Measurements from ENCODE around the gene TWIST2.

TWIST2 gene

DNA sequence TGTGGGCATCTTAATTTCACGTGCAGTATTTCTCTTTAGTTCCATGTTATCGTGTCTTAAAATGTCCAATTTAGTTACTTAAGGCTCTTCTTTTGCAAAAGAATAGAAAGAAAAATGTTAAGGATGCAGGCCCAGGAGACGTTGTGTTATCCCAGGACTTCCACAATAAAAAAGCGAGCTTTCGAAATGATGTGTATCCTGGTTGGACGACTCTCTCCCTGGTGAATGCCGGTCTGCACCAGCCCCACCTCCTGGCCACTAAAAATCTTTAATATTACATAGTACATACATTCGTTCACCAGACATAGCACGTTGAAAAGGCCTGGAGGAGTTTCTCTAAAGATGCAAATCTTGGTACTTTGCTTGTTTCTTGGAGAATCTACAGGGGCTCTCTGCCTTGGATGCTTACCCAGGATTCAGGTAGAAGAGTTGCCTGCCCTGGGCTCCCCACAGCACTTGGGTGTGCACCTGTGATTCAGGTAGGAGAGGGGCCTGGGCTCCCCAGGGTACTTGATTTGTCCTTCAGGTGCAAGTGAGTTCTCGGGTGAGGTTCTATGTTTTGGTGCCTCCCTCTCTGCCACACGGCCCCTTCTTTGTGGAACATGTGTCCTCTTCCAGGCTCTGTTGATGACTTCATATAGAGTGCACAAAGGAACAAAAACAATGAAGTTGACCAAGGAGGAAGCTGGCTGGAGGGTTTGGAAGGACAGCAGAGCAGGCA, 26.6 kb downstream of the TWIST2 start:
- DNase-seq = no peak

DNA sequence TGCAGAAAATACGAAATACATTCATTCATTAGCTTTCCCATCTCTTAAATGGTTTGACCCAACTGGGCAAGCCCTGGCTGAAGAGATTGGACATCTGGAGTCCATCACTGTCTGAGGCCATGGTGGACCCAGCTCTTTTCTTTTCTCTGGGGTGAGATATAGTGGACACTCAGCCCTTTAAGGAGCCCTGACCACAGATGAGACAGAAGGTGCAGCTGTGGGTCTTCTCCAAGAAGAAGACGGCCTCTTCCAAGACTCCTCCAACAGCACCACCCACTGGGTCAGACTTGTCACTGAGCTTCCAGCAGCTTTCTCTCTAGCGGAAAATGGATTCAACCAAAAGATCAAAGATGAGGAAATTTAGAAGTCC, 27.2 kb downstream of the TWIST2 start:
- DNase-seq = no peak

DNA sequence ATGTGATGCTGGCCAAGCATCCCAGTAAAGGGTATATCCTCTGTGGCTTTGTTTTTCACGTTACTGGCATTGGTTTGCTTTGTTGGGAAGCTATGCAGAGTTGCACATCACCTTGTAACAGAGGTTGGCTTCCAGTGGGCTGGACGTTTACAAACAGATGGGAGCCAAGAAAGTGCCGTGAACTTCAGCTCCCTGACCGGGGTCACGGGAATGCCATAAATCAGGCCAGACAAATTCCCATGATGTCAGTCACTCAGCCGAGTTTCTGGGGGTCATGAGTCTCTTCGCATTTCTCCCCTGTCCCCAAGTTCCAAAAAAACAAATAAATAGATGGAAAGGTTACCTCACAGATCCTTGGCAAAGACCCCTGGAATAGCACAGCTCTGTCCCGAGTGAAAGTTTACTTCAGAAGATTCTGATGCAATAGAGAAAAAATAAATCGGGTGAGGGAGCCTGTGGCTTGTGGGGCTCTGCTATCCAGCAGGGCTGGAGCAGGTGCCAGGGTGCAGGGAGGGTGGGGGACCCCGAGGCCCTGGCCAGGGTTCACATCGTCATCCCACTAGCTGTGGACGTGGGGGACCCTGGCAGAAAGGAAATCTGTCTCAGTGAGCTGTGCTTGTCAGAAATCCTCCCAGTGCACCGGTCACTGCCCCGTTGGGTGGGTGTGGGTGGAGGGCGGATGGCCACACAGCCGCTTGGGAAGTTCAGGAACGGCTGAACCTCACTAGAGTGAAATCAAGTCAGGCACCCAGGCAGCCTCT, 27.8 kb downstream of the TWIST2 start:
- DNase-seq = no peak

DNA sequence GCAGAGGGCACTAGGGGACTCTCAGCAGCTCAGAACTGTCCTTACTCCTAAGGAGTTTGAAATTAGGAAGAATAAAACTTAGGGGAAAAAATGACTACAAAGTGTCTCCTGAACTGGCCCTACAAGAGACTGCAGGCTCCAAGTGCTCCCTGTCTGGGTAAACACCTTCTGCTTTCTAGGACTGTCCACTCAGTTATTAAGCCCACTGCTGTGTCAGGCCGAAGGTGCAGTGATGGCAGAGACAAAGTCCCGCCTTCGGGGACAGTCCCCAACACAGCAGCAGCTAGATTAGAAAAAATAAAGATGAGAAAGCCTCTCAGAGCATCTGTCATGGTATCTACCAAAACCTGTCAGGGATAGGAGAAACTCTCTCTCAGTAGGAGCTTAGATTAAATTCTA, 28.3 kb downstream of the TWIST2 start:
- DNase-seq = no peak

DNA sequence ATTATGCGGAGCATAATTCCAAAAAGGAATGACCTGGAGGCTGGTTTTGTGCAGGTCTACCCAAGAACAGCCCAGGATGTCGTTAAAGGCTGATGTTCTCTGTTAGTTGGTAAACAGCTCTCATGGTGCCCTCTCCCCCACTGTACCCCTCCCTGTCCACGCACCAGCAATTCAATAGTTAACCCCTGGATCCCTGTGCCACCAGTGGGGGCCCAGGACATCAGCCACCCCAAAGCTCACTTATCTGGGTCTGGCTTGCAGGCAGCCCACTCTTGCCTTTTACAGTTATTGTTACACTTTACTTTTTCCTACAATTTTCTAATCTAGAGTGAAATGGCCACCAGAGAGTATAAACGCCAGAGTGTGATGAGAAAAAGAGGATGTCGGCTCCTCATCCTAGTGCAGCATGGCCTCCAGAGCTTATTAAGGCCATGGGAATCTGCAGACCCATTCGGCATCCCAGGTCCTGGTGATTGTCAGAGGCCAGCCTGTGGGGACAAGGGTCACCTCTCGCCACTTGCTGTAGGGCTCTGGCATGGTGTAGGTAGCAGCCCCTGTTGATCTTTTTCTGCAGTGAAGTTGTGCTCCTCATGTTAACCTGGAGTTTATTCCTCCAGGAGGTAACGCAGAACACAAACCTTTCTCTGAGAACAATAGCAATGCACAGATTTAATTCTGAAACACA, 30.3 kb downstream of the TWIST2 start:
- DNase-seq = no peak

DNA sequence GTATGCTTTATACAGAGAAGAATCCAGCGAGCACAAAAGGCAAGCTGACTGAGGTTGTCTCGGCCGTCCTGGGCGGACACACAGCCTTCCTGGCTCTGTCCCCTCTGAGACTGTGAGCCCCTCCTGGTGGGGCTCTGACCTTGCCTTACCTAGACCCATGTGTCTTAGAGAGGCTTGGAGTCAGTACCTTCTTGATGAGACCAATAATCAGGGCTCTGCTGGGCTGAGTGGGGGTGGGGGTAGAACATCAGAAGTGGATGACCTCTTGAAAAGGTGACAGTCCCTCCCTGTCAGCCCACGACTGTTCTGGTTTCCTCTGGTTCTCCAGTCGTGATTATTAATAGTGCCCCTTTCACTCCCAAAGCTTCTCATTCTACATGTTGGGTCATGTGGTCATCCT, 31.2 kb downstream of the TWIST2 start:
- DNase-seq = no peak

DNA sequence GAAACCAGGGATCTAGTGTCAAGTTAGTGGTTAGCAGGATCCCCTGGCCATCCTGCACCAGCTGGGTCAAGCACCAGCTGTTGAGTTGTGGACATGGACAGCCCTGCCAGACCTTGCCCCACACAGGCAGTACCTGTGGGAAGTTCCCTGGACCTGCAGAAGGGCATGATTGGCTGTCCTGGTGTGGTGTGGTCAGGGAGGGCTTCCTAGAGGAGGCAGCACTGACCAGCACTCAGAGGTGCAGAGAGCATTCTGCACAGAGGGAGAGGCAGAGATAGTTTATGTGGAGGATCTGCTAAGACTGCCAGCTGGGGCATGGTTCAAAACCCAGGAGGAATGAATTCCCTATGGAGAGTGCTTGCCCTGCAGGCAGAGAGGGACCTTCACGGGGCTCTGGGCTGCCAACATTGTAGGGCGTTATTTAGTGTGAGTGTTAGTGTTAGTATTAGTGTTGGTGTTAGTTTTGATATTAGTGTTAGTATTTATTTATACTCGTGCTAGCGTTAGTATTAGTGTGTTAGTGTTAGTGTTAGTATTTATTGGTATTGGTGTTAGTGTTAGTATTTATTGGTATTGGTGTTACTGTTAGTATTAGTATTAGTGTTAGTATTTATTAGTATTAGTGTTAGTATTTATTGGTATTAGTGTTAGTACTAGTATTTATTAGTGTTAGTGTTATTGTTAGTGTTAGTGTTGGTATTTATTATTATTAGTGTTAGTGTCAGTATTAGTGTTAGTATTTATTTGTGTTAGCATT, 31.9 kb downstream of the TWIST2 start:
- no peak for DNase-seq

DNA sequence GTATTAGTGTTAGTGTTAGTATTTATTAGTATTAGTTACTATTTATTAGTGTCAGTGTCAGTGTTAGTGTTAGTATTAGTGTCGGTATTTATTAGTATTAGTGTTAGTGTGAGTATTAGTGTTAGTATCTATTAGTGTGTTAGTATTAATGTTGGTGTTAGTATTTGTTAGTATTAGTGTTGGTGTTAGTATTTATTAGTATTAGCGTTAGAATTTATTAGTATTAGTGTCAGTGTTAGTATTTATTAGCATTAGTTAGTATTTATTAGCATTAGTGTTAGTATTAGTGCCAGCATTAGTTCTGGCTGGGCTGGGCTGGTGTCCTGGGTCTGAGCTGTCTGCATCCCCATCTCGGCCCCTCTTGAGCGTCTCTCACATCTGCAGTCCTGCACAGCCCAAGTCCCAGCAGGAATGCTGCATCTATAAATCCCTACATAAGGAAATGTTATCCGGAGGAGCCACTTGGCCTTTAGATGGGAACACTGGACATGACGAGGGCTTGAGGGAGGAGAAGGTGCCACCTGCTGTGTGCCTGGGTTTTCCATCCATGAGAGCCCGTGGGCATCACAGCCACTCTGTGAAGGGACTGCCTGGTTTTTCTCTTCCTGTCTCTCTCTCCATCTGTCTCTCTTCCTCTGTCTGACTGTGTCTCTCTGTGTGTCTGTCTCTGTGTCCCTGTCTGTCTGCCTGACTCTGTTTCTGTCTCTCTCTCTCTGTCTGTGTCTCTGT, 33.6 kb downstream of the TWIST2 start:
- no peak for DNase-seq

DNA sequence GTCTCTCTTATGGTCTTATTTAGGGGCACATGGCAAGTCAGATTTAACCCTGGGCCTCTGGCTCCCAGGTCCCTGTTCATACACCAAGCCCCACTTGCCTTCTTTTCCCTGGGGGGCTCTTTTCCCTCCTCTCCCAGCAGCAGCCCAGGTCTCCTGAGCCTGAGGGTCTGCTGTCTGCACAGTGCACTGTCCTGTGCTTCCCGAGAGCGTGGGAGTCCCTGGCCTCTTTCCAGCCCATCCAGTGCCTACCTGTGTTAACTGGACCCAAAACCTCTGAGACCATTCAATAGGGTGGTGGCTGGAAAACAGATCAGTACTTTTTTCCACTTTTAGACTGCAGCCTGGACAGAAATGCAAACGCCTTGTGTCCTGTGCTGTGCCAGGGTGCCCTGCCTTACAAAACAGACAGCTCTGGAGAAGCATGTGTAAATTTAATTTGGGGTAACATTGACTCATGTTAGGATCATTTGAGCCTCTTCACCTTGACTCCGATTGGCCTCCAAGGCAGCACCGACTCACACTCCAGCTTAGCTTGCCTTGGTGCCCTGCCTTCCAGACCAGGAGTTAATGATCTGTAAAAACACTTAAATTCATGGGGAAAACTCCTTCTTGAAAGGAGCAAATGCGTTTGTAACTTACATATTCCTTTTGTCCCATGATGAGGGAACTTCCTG, 34.3 kb downstream of the TWIST2 start:
- no peak for DNase-seq

DNA sequence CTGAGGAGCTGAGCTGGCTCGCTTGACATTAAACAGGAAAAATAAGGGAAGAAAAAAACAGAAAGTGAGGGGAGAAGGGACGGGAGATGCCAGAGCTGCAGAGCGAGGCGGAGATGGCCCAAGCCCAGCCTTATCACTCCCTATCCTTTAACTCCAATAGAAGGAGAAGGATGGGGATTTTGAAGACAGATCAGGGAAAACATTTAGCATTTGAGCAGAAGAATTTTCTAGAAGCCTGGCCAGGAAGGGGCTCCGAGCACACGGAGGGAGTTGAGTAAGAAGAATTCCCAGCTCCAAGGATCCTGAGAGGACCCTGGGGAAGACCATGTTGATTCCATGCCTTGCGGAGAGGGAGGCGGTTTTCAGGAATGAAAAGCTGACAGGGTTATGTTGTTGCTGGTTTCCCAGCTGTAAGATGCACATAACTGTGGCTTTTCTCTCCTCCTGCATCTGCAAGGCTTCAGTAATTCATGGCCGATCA, 35.6 kb downstream of the TWIST2 start:
- no peak for DNase-seq

DNA sequence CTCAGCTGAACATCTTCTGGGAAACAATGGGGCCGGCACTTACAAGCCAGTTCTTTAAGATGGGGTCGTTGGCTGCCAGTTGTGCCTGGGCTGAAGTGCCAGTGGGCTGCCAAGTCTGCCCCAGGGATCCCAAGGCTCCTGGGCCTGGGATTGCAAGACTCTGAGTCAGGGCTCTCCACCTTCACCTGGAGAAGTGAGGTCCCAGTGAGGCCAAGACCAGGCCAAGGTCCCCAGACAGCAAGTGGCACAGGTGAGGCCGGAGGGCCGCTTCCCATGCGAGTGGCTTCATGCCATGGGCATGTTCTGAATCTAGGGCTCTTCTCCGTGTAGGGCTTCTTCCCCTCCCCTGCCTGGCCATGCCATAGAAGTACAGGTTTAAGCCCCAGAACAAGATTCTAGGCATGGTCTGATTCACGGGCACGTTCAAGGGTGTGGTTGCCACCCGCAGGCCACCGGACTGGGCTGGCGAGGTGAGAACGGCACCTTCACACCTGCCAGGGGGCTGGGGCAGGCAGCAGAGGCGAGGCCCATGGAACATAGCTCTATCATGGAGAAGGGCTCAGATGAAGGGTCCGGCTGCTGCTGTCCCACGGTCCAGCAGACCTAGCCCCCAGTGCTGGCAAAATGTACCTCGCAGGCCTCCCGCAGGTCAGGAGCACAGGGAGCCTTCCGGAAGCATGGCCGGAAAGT, 36.4 kb downstream of the TWIST2 start:
- DNase-seq = no peak

DNA sequence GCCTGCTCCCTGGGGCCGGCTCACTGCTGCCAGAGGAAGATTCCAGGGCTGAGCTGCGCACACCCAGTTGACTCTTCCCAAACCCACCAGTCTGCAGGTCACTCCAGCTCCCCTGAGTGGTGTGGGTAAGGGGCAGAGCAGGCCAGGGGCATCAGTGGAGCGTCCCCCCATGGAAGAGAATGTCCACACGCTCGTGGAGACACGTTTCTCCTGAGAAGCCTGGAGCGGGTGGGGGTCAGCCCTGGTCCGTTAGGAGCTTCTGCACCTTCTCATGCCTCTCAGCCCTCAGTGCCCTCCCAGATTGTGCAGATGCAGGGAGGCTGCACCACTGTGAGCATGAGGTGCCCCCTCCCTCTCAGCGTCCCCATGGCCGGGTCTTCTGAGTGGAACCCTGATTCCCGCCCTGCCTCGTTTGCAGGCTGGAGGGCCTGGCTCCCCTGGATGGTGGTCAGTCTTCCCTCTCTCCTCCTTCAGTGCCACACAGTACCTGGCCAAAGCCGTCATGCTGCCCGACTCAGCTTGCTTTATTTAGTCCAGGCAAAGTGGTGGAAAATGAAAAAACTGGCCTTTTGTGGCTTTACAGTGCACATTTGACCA, 37.0 kb downstream of the TWIST2 start:
- DNase-seq = no peak

DNA sequence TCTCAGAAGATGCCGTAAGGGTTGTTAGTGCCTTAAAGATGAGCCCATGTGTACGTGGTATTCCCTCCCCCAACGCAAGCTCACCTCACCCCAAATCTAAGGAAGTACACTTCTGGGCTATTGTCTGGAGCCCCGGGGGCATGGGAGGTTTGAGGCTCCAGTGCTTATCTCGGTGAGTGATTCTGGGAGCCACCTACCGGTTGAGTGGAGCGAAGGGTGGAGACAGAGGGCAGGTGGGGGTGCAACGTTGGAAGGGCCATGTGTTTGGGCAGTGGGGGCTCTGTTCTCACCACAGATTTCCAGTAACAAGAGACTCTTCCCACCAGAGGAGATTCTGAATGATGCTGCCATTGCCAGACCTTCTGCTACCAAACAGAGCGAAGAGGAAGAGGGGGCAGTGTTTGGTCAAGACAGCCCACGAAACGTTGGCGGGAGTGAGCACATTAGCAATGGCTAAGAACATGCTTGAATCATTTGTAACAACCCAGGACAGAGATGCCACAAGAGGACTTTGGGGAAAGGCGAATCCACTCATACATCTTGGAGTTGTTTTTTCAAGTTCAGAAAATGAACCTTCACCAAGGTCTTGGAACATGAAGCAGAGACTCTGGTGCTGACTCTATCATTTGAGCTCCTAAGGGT, 38.7 kb downstream of the TWIST2 start:
- no peak for DNase-seq

DNA sequence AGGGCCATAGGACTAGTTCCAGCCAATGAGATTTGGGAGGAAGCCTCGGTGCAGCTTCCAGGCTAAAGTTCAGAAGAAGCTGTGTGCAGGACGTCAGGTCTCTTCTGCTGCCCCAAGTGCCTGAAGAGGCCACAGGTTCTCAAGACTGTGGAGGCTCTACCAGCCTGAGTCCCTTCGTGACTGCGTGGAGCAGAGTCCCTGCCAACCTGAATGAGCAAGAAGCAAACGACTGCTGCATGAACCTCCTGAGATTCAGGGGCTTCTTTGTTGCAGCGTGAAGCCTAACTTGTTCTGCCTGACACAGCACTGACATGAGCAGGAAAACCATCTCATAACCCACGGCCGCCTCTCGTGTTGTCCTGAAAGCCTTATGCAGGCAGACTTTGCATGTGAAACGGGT, 39.7 kb downstream of the TWIST2 start:
- no peak for DNase-seq

DNA sequence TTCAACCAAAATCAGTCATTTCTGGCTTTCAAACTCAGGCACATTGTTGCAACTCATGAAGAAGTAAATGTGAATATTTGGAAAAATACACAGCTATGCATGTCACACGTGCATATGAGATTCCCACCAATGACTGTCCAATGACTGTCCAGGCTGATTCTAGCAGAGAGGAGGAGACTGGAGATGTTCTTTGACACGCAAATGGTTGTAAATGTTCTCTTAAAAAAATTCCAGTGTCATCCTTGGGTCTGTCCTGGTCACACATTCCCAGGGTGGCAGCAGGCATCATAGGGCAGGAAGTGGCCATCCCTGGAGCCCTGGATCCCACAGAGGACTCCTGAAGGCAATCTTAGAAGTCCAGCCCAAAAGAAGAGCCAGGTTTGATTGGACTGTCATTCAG, 40.9 kb downstream of the TWIST2 start:
- DNase-seq = no peak

DNA sequence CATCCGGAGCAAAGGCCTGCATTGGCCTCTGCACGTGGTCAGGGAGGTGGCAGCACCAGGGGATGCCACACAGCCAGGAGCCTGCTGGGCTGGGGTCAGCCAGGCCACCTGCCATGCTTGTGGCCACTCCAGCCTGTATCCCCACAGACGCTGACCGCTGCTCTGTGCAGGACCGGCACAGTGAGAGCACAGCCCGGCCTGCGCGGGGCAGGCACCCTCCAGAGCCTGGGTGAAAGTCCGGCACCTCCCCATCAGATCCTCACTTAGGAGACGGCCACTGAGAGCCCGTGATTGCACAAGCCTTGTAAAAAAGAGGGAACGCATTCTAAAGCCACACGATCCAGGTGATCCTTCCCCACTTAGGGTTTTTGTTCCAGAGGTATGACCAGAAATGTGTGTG, 42.2 kb downstream of the TWIST2 start:
- DNase-seq = no peak

DNA sequence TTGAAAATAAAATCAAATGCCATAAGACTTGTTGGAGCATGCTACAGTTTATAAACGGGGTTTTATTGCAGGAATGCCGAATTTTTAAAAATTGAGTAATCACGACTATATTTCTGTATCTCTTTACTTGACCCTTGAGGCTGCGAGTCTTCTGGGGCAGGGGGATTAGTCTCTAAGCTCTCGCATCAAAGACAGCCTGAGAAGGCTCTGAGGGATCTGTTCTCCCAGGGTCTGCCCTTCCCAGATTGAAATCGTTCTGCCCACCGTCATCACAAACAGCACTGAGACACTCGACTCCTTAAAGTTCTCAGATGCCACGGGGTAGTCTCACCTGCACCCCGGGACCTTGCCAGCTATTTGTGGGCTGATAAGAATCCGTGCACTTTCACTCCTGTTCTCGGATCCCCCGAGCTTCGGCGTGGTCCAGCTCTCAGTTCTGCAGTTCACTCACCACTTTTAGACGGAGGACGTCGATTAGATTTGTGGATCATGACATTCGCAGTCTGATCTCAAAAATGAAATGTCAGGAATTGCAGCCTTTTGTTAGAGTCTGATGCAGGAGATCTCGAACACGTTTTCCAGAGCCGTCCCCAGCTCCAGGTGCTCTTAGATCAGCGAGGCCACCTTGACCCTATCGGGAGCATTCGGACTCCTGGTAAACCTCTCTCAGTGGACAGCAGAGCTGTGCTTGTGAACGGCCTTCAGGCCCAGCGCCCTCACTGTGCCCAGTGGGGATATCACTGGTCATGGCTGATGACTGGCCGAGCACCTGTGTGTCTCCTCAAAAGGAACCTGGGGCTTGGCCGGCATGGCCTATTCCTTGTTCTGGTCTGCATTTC, 43.0 kb downstream of the TWIST2 start:
- no peak for DNase-seq

DNA sequence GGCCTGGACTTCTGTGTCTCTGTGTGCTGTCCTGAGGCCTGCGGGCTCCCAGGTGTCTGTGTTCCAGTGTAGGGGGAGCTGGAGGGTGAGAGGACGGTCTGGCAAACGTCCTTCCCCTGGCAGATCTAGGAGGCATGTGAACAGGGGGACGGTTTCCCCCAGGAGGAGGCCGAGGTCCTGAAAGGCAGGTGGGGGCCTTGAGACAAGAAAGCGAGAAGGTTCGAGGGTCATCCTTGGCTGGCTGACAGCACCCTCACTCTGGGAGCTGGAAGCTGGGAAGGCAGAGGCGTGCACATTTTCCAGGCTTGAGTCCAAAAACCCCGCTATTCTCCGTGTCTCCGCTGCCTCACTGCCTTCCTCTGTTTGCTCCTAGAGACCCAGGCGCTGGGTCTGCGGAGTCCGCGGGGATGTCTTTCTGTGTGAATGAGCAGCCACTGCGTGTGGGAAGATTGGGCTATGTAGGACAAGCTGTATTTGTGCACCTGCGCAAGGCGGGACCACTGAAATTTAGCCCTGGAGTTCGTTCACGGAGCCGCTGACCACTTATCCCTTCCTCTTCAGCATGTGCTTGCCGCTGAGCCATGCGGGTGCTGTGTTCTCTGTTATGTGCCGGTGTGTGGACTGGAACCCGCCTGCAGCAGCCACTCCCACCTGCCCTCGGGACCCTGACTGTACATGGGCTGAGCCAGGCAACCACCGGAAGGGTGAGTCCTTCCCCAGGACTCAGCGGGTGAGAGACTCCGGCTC, 43.7 kb downstream of the TWIST2 start:
- DNase-seq = no peak

DNA sequence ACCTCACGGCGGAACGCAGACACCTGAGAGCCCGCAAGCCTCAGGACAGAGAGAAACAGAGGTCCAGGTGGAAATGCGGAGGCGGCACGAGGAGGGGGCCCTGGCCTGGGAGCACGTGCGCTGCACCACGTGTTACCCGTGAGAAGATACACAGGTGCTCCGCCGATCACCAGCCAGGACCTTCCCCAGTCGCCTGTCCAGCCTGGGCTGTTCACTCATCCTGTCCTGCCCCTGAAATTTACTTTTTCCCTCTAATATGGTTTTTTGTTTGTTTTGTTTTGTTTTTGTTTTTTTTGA, 44.3 kb downstream of the TWIST2 start:
- DNase-seq = no peak

Data from central memory CD4-positive, alpha-beta T cell (primary cell).